Epithelial cell of proximal tubule (primary cell): ENCODE data around the gene CLTB. TPM values are rescaled to one million over a fixed set of nuclear protein-coding genes. Genes with fewer than 3 reads are reported as not detected.

Experiments used
- DNase-seq: peaks from one replicate; pipeline ENCODE4 v3.0.0-alpha.2; 2011; ENCODE audit warnings: low read depth
- H3K4me3 ChIP-seq: 2 replicates; pipeline ENCODE4 v1.5.1; 2011; ENCODE audit warnings: low read depth, mild to moderate bottlenecking, low read length
- total RNA-seq: library from RNA; depleted of rRNA; stranded (reverse); fragments of >200 nt; gene quantifications from 2 replicates; pipeline ENCODE4 v1.2.3, GENCODE V29; 2015
- TF ChIP-seq, protein P1 (sequence below): conservative IDR thresholded peaks from 2 replicates; pipeline ENCODE4 v1.5.1; 2012; ENCODE audit warnings: low read depth, mild to moderate bottlenecking, low read length

CLTB gene
- total RNA-seq, 1 donor from 2014 or later, result 152 TPM

DNA sequence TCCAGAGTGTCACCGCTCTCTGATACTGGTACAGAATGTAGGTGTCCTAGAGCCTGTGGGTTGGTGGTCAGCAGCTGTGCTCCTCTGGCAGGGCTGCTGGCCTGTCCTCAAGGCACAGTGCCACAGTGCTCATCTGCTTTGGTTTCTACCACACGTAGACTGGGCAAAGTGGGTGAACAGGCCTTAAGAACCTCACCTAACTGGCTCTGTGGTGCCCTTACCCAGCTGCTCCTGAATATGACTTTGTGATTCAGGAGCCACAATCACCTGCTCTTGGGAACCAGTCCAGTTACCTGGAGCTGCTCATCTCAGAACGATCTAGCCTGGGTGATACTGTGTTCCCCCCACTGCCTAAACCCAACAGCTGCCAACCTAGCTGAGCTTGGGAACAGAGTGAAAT, 34.4 kb downstream of the CLTB start:
- TF ChIP-seq, protein P1, sequence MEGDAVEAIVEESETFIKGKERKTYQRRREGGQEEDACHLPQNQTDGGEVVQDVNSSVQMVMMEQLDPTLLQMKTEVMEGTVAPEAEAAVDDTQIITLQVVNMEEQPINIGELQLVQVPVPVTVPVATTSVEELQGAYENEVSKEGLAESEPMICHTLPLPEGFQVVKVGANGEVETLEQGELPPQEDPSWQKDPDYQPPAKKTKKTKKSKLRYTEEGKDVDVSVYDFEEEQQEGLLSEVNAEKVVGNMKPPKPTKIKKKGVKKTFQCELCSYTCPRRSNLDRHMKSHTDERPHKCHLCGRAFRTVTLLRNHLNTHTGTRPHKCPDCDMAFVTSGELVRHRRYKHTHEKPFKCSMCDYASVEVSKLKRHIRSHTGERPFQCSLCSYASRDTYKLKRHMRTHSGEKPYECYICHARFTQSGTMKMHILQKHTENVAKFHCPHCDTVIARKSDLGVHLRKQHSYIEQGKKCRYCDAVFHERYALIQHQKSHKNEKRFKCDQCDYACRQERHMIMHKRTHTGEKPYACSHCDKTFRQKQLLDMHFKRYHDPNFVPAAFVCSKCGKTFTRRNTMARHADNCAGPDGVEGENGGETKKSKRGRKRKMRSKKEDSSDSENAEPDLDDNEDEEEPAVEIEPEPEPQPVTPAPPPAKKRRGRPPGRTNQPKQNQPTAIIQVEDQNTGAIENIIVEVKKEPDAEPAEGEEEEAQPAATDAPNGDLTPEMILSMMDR, result no peak
- H3K4me3 ChIP-seq, result no peak overlapping the region
- no peak for DNase-seq

DNA sequence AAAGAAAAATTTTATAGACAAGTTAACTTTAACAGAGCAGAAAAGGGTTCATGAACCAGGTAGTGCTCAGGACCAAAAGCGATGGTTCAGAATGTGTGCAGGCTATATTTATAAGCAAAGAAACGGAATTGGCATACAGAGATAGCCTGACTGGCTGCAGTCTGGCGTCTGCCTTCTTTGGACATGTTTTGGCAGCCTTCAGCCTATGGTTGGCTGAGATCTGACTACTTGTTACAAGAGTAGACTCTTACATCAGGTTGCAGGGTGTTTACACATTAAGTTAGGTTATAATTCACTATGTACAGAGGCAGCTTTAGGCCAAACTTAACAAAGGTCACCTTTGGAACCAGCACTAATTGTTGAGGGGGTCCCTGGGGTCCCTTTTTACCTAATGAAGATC, 34.9 kb downstream of the CLTB start:
- TF ChIP-seq, protein P1, result no peak
- no peak overlapping the region for H3K4me3 ChIP-seq
- no peak for DNase-seq

DNA sequence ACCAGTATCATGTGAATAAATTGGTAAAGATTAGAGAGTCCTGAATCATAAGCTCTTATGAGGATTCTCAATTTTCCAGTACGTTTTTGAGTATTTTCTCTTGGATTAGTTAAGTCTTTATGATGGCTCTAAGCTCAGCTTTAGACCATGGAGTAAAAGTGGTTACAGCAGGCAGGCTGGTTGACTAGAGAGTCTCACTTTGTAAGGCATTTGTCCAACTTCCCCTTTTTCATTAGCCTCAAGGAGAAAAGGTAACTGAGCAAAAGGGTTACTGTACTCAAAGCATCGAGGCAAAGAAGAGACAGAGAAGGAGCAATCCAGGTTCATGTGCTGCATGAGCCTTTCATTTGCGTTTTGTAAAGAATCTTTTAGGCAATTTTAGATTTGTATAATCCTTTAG, 36.5 kb downstream of the CLTB start:
- H3K4me3 ChIP-seq, result no peak overlapping the region
- TF ChIP-seq, protein P1, result no peak
- no peak for DNase-seq

DNA sequence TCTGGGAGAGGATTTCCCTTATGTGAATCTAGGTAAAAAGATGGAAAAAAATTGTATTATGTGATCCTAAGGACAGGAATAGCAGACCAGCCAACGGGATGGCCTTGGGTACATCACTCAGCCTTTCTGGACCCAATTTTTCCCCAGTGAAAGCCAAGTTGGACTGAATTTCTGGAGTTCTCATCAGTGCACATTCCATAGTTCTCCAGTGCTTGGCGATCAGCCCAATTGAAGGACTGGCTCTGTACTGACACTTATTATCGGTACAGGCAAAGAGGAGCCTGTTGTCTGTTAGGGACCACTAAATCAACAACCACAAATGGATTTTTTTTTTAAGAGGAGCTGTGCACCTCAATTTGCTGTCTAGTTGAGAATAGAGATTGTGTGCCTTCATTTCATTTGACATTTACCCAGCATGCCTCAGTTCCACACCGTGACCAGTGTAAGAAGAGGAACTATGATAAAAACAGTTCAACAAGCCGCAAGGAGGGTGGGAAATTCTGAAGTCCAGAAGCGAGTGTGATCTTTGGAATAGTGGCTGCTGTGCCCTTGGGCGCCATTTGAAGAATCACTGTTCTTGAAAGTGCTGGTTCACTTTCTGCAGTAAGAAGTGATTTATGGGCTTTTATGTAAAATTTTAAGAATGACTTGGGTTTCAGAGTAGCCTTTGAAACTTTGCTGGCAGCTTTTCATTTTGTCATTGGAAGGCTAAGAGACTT, 43.1 kb downstream of the CLTB start:
- no peak overlapping the region for H3K4me3 ChIP-seq
- no peak for DNase-seq
- TF ChIP-seq, protein P1, result no peak

DNA sequence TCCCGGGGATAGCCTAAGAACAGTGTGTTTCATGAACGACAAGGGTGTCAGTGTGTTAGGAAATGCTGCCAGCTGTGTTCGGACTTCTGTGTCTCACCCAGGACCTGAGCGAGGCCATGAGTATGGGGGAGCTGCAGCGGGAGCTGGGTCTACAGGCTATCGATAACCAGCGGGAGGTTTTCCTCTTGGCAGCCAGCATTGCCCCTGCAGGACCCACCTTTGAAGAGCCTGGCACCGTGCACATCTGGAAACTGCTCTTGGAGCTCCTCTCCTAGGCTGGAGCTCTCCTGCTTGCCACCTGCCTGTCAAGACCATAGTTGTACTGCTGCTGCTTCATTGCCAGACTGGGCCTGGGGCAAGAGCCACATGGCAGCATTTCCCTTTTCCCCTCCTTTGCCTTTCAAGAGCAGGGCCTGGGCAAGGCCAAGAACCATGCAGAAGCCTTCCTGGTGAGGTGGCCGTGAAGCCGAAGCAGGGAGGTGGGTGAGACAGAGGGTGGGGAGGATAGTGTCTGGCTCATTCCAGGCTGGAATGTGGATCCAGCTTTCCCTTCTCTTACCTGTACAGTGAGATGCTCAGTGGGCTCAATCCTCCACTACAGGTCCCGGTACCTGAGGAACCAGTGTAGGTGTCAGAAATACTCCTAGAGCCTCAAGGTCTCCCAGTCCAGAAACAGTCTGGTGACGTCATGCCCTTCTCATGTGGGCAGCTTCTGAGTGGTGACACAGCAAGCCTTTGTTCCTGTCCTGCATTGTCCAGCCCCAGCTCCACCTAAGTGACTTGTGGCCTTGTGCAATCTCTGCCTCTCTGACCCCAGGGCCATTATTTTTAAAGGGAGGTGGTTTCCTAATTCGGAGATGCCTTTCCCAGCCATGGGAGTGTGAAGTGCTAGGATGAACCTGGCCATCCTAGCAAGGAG, 44.5 kb downstream of the CLTB start:
- no peak overlapping the region for H3K4me3 ChIP-seq
- TF ChIP-seq, protein P1, result no peak
- DNase-seq, result no peak

DNA sequence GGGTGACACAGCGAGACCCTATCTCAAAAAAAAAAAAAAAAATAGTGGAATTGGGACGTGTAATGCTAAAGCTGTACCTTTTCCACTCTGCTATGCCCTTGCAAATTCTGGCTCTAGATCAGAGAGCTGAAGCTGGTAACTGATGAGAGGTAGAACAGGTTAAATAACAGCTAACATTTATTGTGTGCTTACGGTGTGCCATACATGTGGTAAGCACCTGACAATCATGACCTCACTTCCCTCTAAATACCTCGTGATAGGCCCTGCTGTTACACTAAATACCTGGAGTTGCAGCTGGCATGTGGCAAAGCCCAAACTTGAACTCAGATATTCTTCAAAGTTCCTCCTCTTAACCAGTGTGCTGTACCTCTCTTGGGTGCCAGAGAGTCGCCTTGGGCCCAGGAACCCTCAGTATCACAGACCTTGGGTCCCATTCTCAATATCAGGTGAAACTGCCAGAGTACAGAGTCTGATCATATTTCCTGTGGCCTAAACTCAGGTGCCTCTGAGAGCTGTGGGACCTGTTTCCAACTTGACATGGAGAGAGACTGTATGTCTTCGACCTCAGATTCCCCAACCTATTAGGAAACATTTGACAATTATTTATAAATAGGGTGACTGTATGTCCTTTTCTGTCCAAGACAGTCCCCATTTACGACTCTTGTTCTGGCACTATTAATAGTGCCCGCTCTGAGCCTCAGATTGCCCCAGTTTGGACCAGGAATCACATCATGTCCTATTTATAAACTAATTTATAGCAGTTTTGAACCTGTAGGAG, 46.2 kb downstream of the CLTB start:
- TF ChIP-seq, protein P1, result no peak
- no peak for DNase-seq
- no peak overlapping the region for H3K4me3 ChIP-seq
